Esophagus muscularis mucosa (tissue), 4 donors: ENCODE data around the gene NAPB. TPM values are rescaled to one million over a fixed set of nuclear protein-coding genes. Genes with fewer than 3 reads are reported as not detected.

Source experiments
- DNase-seq: peaks from one replicate; pipeline ENCODE4 v3.0.0-alpha.2; 2017; ENCODE audit errors: extremely low spot score
- H3K27ac ChIP-seq, 4 donors: fragments of 200-600 bp; sonication (generic); replicated peaks in 1 of 4; 1 replicate in 3 of 4; 2 replicates in 1 of 4; pipeline ENCODE4 v1.5.1; 2016 to 2019; ENCODE audit warnings: mild to moderate bottlenecking in 1 of 4
- H3K27me3 ChIP-seq, 4 donors: fragments of 200-600 bp; sonication (generic); one replicate each; pipeline versions ENCODE4 v1.5.1 to v1.6.0; 2016 to 2019
- H3K36me3 ChIP-seq, 4 donors: fragments of 200-600 bp; sonication (generic); one replicate each; pipeline ENCODE4 v1.5.1; 2016 to 2019
- H3K4me1 ChIP-seq, 4 donors: fragments of 200-600 bp; sonication (generic); one replicate each; pipeline ENCODE4 v1.5.1; 2016 to 2019
- H3K4me3 ChIP-seq, 4 donors: fragments of 200-600 bp; sonication (generic); 1 replicate in 2 of 4; 2 replicates in 2 of 4; pipeline ENCODE4 v1.5.1; 2016 to 2019; ENCODE audit warnings: mild to moderate bottlenecking in 4 of 4, moderate library complexity in 1 of 4
- H3K9me3 ChIP-seq, 4 donors: fragments of 200-600 bp; sonication (generic); 1 replicate in 3 of 4; 2 replicates in 1 of 4; pipeline ENCODE4 v1.5.1; 2016 to 2019
- EP300 ChIP-seq: sonication (generic); formaldehyde crosslinking; IDR thresholded peaks from one replicate; pipeline ENCODE4 v1.6.1; 2017; ENCODE audit warnings: antibody characterized with exemption
- POLR2A ChIP-seq: fragments of 450-650 bp; IDR thresholded peaks from one replicate; pipeline ENCODE4 v1.6.1; 2017; ENCODE audit warnings: antibody characterized with exemption, moderate library complexity, mild to moderate bottlenecking, low read depth
- POLR2AphosphoS5 ChIP-seq, 2 donors: sonication (generic); formaldehyde crosslinking; IDR thresholded peaks; one replicate each; pipeline ENCODE4 v1.6.1; 2017; ENCODE audit warnings: antibody characterized with exemption in 2 of 2
- WGBS: methylation state at CpG from one replicate; pipeline ENCODE4 v1.1.5; 2018; 5-methylcytosine and 5-hydroxymethylcytosine counted together
- intact Hi-C: fragments of 100-400 bp; cut with DNase I; formaldehyde crosslinking; loops from one replicate; pipeline ENCODE4 v1.15.1; 2023
- total RNA-seq, 4 donors: library from RNA; depleted of rRNA; stranded (reverse); fragments of >200 nt; gene quantifications; one replicate each; pipeline versions ENCODE4 v1.1.0 to v1.2.1, GENCODE V29; 2016
- TF ChIP-seq, protein P1 (sequence below), 3 experiments: fragments of 200-600 bp in 2 of 3; fragments of 450-650 bp in 1 of 3; sonication (generic) in 2 of 3; IDR thresholded peaks; one replicate each; pipeline ENCODE4 v1.5.1; 2017 to 2019; ENCODE audit warnings: antibody characterized with exemption in 3 of 3, mild to moderate bottlenecking in 2 of 3, moderate library complexity in 1 of 3

The NAPB gene
- total RNA-seq, 4 donors from 2014 or later, result 13.7 to 18.7 (median 15.2) TPM

DNA sequence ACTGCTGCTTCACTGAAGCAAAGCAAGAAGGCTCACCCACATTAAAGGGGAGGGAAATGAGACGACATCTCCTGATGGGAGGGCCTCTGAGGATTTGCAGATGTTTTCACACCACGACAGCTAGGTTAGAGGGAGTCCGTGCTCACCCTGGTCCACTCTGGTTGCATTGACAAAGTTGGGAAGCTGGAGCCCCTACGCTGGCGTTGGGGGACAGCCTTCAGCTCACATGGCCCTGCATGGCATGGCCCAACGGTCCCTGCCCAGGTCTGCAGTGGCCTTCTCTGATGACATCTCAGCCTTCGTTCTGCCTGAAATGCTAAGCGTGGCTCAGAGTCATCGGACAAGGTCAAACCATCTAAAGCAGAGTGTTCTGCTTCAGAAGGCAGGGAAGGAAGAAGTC is 3.8 kb upstream of the NAPB start:
- DNase-seq, result peak; percentile 24
- H3K27ac ChIP-seq, result no peak overlapping the region
- peaks cover 4 to 5% (median 4%) of the 10 kb centered on the region in 4 donors for H3K4me1 ChIP-seq
- no peaks in the 10 kb centered on the region for H3K9me3 ChIP-seq
- H3K4me3 ChIP-seq, result no peak overlapping the region
- TF ChIP-seq, protein P1, sequence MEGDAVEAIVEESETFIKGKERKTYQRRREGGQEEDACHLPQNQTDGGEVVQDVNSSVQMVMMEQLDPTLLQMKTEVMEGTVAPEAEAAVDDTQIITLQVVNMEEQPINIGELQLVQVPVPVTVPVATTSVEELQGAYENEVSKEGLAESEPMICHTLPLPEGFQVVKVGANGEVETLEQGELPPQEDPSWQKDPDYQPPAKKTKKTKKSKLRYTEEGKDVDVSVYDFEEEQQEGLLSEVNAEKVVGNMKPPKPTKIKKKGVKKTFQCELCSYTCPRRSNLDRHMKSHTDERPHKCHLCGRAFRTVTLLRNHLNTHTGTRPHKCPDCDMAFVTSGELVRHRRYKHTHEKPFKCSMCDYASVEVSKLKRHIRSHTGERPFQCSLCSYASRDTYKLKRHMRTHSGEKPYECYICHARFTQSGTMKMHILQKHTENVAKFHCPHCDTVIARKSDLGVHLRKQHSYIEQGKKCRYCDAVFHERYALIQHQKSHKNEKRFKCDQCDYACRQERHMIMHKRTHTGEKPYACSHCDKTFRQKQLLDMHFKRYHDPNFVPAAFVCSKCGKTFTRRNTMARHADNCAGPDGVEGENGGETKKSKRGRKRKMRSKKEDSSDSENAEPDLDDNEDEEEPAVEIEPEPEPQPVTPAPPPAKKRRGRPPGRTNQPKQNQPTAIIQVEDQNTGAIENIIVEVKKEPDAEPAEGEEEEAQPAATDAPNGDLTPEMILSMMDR (IDR thresholded peaks at IDR 0.05), result no peak
- TF ChIP-seq EP300, result no peak
- TF ChIP-seq POLR2AphosphoS5 (IDR thresholded peaks at IDR 0.05), result no peak
- no peak for TF ChIP-seq POLR2A
- no peaks in the 10 kb centered on the region for H3K36me3 ChIP-seq
- WGBS, result 80% methylated on average over 8 of the region's 9 CpGs
- intact Hi-C loops, result no loop called here
- peaks cover 0 to 4% (median 0%) of the 10 kb centered on the region in 4 donors for H3K27me3 ChIP-seq

DNA sequence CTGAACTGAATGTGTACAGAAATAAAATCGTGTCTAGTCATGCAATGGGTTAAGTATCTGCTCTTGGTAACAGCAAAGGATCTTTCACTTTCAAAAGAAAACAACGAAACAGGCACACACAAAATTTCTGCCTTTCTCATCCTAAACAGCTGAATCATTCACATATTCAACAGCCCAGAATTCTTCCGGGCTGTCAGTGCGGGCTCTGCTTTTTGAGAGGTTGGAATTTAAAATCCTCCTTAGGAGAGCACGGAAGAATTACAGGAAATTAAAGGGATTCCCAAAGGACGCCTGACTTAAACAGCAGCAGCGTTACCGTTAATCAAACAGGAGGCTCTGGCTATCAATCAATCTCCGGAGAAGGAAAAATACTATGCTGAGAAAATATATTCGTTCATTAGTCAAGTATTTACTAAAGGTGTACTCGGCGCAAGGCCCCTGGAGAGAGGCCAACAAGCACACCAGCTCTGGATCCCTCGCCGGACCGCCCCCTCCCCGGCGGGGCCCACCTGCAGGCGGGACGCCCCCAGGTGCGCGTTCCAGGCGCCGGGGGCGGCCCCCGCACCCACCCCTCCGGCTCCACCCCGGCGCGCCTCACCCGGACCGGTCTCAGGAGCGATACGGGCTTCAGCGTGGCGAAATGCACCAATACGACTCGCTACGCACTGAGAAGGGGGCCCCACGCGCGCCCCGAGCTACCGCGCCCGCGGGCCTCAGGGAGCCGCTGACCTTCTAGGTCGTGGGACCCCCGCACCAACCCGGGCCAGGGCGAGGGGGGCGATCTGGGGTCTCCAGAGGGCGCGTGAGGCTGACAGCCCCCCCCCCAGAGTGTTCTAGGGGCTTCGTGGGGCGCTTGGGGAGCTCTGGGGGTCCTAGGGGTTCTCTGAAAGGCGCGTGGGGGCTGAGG is 1.0 kb downstream of the NAPB start:
- H3K27ac ChIP-seq, result peak overlapping the region; percentile 87 to 95 (median 90)
- no peaks in the 10 kb centered on the region for H3K36me3 ChIP-seq
- peak overlapping the region; percentile 83 to 95 (median 91) for H3K4me3 ChIP-seq
- TF ChIP-seq, protein P1 (IDR thresholded peaks at IDR 0.05), result no peak
- TF ChIP-seq POLR2A (no peak), POLR2AphosphoS5 (IDR thresholded peaks at IDR 0.05) (no peak), EP300 (no peak)
- intact Hi-C loops, result loop anchor here (5.0 kb wide), 2 partner anchors 53 to 187 kb away; partner anchors contain the start of gene CST9
- H3K27me3 ChIP-seq, result peaks cover 0 to 3% (median 0%) of the 10 kb centered on the region in 4 donors
- no peaks in the 10 kb centered on the region for H3K9me3 ChIP-seq
- peak; percentile 91 for DNase-seq
- 1% methylated on average over 14 of the region's 58 CpGs for WGBS
- peaks cover 21 to 49% (median 49%) of the 10 kb centered on the region in 4 donors for H3K4me1 ChIP-seq

DNA sequence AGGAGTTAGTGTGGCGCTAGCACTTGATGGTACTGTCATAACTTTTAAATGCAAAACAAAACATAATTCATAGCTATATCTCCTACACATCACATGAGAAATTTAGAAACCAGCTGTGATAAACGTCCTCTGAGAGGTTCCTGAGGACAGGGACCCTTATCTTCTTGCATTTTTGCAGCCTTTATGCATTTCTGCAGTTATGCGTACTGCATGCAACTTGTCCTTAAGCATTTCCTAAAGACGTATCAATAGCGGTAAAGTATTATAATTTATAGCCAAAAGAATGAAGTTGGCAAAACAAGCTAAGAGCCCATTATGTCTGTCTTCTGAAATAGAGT is 1.7 kb downstream of the NAPB start:
- Histone ChIP-seq H3K4me1 (peaks cover 21 to 52% (median 50%) of the 10 kb centered on the region in 4 donors), H3K27me3 (no peaks in the 10 kb centered on the region), H3K9me3 (no peaks in the 10 kb centered on the region), H3K36me3 (no peaks in the 10 kb centered on the region), H3K27ac (peak overlapping the region; percentile 87 to 95 (median 90)), H3K4me3 (peak overlapping the region; percentile 83 to 95 (median 91))
- TF ChIP-seq EP300, result no peak
- no peak for DNase-seq
- 31% methylated on average over 5 of the region's 5 CpGs for WGBS
- intact Hi-C loops, result loop anchor here (5.0 kb wide), 1 partner anchor 52 kb away; no protein-coding TSS in a partner anchor

DNA sequence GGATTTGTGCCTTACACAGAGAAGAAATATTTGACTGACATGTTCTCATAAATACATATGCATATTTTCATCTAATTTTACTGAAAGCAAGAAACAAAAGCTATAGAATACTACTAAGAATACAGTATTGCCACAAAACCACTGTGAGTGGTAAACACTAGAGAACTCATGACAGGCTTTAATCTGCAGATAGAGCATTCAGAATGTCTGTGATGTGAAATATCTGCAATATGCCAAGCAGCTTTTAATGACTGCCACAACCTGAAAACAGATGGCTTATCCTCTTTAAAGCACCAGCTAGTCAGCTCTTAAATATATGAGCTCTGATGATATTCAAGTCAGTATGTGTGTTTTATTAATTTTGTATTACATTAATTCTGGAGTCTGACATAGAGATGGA is 3.4 kb downstream of the NAPB start:
- H3K9me3 ChIP-seq, result no peaks in the 10 kb centered on the region
- H3K36me3 ChIP-seq, result no peaks in the 10 kb centered on the region
- no peak overlapping the region for H3K4me3 ChIP-seq
- DNase-seq, result no peak
- H3K27me3 ChIP-seq, result no peaks in the 10 kb centered on the region
- peaks cover 21 to 54% (median 52%) of the 10 kb centered on the region in 4 donors for H3K4me1 ChIP-seq
- no peak for TF ChIP-seq POLR2AphosphoS5 (IDR thresholded peaks at IDR 0.05)
- TF ChIP-seq POLR2A, result no peak
- TF ChIP-seq, protein P1 (IDR thresholded peaks at IDR 0.05), result no peak
- TF ChIP-seq EP300, result no peak
- intact Hi-C loops, result loop anchor here (5.0 kb wide), 1 partner anchor 51 kb away; no protein-coding TSS in a partner anchor
- no peak overlapping the region for H3K27ac ChIP-seq

DNA sequence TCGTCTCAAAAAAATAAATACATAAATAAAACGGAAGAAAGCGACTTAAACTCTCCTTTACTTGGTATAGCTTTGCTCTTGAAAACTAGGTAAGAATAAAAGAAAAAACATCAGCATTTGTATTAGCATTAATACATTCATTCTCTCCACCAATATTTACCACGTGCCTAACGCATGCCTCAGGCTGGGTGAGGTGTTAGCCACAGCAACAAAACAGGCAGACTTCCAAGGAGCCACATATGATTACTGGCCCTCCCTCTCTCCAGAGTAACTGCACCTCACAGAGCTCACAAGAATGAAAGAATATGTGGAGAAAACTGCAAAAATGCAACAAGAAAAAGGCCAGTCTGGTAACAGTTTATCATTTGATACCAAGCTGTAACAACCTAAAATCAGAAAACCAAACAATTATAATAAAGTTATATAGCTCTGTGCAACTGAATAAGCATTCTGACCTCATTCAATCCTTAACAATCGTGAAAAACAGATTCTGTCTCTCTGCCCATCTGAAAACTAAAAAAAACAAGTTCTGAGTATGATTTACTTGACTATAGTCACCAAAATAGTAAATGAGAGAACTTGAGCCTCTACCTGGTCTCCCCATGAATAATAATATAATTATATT is 5.2 kb downstream of the NAPB start:
- intact Hi-C loops, result loop anchor here (5.0 kb wide), 1 partner anchor 49 kb away; no protein-coding TSS in a partner anchor
- H3K27me3 ChIP-seq, result no peaks in the 10 kb centered on the region
- peak; percentile 7 for DNase-seq
- no peak overlapping the region for H3K27ac ChIP-seq
- 75% methylated on average over 6 of the region's 6 CpGs for WGBS
- H3K9me3 ChIP-seq, result no peaks in the 10 kb centered on the region
- peaks cover 30 to 67% (median 62%) of the 10 kb centered on the region in 4 donors for H3K4me1 ChIP-seq
- no peak overlapping the region for H3K4me3 ChIP-seq
- TF ChIP-seq EP300 (no peak), POLR2AphosphoS5 (IDR thresholded peaks at IDR 0.05) (no peak), POLR2A (no peak)
- TF ChIP-seq, protein P1 (IDR thresholded peaks at IDR 0.05), result no peak
- H3K36me3 ChIP-seq, result no peaks in the 10 kb centered on the region
